ENCODE results near the gene MAP3K6.

MAP3K6 gene

DNA sequence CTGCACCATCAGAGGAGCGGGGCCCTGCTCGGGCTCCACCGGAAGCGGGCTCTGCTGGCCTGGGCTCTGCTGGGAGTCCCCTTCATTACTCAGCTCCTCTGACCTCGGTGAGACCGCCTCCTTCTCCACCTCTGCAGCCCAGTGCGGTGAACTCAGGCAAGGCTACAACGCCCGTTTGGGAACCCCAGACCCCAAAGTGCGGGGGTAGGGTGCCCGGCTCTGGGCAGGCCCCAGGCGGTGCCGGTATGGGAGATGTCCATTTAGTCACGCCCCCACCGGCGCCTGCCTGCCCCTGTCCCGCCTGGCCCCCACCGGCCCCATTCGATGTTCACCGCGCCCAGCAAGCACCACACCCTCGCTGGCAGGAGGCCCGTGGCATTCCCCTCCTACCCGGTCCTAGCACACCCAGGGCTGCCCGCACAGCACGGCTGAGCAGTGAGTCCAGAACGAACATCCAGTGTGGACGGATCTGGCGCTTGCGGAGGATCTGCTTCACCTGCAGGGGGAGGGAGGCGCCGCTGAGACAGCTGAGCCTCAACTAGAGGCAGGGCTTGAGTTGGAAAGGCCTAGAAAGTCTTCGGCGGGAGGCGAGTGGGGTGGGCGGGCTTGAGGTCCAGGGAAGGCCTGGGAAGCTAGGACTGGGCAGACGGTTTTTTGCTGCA, 10.0 kb downstream of the MAP3K6 start:
- Histone ChIP-seq H3K9me3 (ENCODE audit: control insufficient read depth, insufficient read depth, low read length) (no peaks in the 10 kb centered on the region), H3K36me3 (ENCODE audit: control insufficient read depth, insufficient read depth, low read length) (no peaks in the 10 kb centered on the region), H3K4me3 (ENCODE audit: low read depth, low read length) (no peak overlapping the region), H3K4me1 (ENCODE audit: control insufficient read depth, insufficient read depth, low read length) (peaks cover 3% of the 10 kb centered on the region), H3K27me3 (ENCODE audit: control insufficient read depth, insufficient read depth, low read length) (peaks cover 40% of the 10 kb centered on the region), H3K9ac (ENCODE audit: low read depth, low read length) (no peak overlapping the region)

DNA sequence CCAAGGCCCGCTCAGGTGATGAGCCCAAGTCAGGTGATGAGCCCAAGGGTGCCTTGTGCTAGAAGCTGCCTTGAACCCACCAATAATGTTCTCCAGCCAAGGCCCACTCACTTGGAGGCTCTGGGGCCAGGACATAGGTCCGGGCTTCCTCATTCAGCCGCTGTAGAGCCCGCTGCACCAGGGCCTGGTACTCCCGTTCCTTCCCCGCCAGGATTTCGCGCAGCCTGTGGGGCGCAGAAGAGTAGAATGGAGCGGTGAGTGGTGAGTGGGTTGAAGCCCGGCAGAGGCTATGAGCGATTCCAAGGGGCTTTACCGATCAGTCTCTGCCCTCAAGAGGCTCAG, 10.5 kb downstream of the MAP3K6 start:
- H3K36me3 ChIP-seq (ENCODE audit: control insufficient read depth, insufficient read depth, low read length), result no peaks in the 10 kb centered on the region
- no peak overlapping the region for H3K9ac ChIP-seq (ENCODE audit: low read depth, low read length)
- H3K27me3 ChIP-seq (ENCODE audit: control insufficient read depth, insufficient read depth, low read length), result peaks cover 35% of the 10 kb centered on the region
- no peaks in the 10 kb centered on the region for H3K9me3 ChIP-seq (ENCODE audit: control insufficient read depth, insufficient read depth, low read length)
- peaks cover 3% of the 10 kb centered on the region for H3K4me1 ChIP-seq (ENCODE audit: control insufficient read depth, insufficient read depth, low read length)
- no peak overlapping the region for H3K4me3 ChIP-seq (ENCODE audit: low read depth, low read length)

DNA sequence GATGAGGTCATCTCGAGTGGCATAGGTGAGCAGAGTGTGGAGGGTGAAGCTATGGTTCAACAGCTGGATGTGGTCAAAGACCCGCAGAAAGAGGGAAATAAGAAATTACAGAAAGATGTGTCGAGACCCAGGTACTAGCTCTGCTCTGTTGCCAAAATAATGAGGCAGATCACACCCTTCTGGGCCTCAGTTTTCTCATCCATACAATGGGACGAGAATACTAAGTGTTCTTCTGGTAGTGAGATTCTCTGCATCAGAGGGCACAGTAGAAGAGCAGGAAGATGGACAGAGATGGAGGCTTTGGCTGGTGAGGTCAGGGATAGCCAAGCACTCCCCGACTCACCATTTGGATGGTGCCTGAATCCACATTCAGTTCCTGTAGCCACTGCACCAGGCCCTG, 11.1 kb downstream of the MAP3K6 start:
- Histone ChIP-seq H3K9ac (ENCODE audit: low read depth, low read length) (no peak overlapping the region), H3K4me3 (ENCODE audit: low read depth, low read length) (no peak overlapping the region), H3K9me3 (ENCODE audit: control insufficient read depth, insufficient read depth, low read length) (no peaks in the 10 kb centered on the region), H3K27me3 (ENCODE audit: control insufficient read depth, insufficient read depth, low read length) (peaks cover 29% of the 10 kb centered on the region), H3K36me3 (ENCODE audit: control insufficient read depth, insufficient read depth, low read length) (no peaks in the 10 kb centered on the region), H3K4me1 (ENCODE audit: control insufficient read depth, insufficient read depth, low read length) (peaks cover 3% of the 10 kb centered on the region)

DNA sequence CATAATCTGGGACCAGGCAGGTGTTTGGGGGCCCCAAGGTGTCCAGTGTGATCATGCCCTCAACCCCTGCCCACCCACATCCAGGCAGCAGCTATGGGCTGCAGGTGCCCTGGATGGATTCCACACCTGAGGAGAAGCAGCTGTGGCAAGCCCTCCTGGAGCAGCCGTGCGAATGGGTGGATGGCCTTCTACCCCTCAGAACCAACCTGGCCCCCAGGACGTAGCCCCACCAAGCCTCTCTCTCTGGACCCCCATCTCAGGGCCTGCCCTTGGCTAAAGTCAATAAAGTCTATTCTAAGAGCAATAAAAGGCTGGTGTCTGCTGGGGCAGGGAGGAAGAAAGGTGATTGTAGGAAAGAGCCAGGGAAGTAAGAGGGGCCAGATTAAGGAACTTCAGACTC, 13.1 kb downstream of the MAP3K6 start:
- H3K27me3 ChIP-seq (ENCODE audit: control insufficient read depth, insufficient read depth, low read length), result peaks cover 17% of the 10 kb centered on the region
- no peaks in the 10 kb centered on the region for H3K36me3 ChIP-seq (ENCODE audit: control insufficient read depth, insufficient read depth, low read length)
- no peak overlapping the region for H3K4me3 ChIP-seq (ENCODE audit: low read depth, low read length)
- H3K9me3 ChIP-seq (ENCODE audit: control insufficient read depth, insufficient read depth, low read length), result no peaks in the 10 kb centered on the region
- H3K9ac ChIP-seq (ENCODE audit: low read depth, low read length), result no peak overlapping the region
- H3K4me1 ChIP-seq (ENCODE audit: control insufficient read depth, insufficient read depth, low read length), result peaks cover 5% of the 10 kb centered on the region

DNA sequence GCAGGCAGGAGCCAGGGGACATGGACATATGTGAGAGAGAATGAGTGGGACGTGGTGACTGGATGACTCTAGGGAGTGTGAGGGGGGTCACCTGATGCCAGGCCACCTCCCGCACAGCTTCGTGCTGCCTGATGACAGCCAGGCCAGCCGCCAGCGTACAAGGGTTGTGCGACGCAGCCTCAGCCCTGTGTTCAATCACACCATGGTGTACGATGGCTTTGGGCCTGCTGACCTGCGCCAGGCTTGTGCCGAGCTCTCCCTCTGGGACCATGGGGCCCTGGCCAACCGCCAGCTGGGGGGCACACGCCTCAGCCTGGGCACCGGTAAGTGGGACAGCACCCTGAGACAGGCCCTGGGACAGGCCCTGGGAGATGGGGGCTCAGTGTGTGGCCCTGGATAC, 13.6 kb downstream of the MAP3K6 start:
- no peaks in the 10 kb centered on the region for H3K36me3 ChIP-seq (ENCODE audit: control insufficient read depth, insufficient read depth, low read length)
- peaks cover 5% of the 10 kb centered on the region for H3K4me1 ChIP-seq (ENCODE audit: control insufficient read depth, insufficient read depth, low read length)
- H3K4me3 ChIP-seq (ENCODE audit: low read depth, low read length), result no peak overlapping the region
- H3K27me3 ChIP-seq (ENCODE audit: control insufficient read depth, insufficient read depth, low read length), result peaks cover 12% of the 10 kb centered on the region
- no peaks in the 10 kb centered on the region for H3K9me3 ChIP-seq (ENCODE audit: control insufficient read depth, insufficient read depth, low read length)
- H3K9ac ChIP-seq (ENCODE audit: low read depth, low read length), result no peak overlapping the region

DNA sequence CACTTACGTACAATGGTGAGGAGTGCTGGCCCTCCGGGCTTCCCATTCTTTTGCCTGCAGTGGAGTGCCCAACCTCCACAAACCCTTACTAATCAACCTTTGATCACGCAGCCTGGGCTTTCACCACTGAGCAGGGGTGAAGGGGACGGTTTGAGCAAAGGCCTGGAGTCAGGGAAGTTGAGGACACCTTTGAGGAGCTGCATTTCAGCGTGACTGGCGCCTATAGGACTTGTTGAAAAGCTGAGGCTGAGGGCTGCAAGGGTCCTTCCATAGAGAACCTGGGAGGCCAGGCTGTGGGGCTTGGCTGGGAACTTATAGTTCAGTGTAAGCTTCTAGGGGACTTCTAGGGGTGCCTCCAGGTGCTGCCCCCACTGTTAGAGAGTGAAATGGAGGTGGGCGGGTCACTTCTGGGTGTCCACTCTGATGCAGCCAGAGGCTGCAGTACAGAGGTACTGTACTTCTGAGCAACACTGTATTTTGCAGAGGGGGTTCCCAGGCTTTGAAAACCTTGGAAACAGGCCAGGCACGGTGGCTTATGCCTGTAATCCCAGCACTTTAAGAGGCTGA, 15.1 kb downstream of the MAP3K6 start:
- peak overlapping the region; percentile 71 for H3K4me3 ChIP-seq (ENCODE audit: low read depth, low read length)
- H3K36me3 ChIP-seq (ENCODE audit: control insufficient read depth, insufficient read depth, low read length), result peaks cover 2% of the 10 kb centered on the region
- peaks cover 6% of the 10 kb centered on the region for H3K27me3 ChIP-seq (ENCODE audit: control insufficient read depth, insufficient read depth, low read length)
- no peaks in the 10 kb centered on the region for H3K9me3 ChIP-seq (ENCODE audit: control insufficient read depth, insufficient read depth, low read length)
- peaks cover 6% of the 10 kb centered on the region for H3K4me1 ChIP-seq (ENCODE audit: control insufficient read depth, insufficient read depth, low read length)
- H3K9ac ChIP-seq (ENCODE audit: low read depth, low read length), result peak overlapping the region; percentile 76

DNA sequence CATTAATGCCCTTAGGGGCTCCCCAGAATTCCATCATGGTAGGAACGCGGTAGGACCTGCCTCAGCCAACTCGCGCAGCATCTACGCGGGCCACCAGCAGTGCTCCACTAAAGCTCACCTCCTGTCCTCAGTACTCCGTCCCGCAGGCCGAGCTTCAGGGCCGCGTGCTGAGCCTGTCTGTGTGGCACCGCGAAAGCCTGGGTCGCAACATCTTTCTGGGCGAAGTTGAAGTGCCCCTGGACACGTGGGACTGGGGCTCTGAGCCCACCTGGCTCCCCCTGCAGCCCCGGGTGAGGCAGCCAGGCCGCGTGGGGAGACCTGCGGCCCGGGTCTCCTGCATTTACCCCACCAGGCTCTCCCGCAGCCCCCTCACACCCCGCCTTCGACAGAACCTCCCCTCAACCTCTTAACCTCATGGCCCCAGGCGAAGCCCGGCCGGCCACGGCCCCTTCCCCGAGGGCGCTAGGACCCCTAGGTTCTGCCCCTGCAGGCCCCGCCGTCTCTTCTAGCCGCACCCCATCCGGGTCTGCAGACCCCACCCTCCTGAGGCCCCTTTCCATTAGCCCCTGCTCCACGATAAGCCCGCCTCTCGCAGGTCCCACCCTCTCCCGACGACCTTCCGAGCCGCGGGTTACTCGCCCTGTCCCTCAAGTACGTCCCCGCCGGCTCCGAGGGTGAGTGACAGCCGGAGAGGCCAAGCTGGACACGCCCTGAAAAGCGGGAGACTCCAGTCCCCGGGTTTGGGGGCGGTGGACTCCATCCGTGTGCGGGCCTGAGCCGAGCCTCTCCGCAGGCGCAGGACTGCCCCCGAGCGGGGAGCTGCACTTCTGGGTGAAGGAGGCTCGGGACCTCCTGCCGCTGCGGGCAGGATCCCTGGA, 15.9 kb downstream of the MAP3K6 start:
- H3K9me3 ChIP-seq (ENCODE audit: control insufficient read depth, insufficient read depth, low read length), result no peaks in the 10 kb centered on the region
- H3K36me3 ChIP-seq (ENCODE audit: control insufficient read depth, insufficient read depth, low read length), result peaks cover 2% of the 10 kb centered on the region
- H3K27me3 ChIP-seq (ENCODE audit: control insufficient read depth, insufficient read depth, low read length), result peaks cover 6% of the 10 kb centered on the region
- peak overlapping the region; percentile 71 for H3K4me3 ChIP-seq (ENCODE audit: low read depth, low read length)
- peak overlapping the region; percentile 76 for H3K9ac ChIP-seq (ENCODE audit: low read depth, low read length)
- H3K4me1 ChIP-seq (ENCODE audit: control insufficient read depth, insufficient read depth, low read length), result peaks cover 6% of the 10 kb centered on the region

DNA sequence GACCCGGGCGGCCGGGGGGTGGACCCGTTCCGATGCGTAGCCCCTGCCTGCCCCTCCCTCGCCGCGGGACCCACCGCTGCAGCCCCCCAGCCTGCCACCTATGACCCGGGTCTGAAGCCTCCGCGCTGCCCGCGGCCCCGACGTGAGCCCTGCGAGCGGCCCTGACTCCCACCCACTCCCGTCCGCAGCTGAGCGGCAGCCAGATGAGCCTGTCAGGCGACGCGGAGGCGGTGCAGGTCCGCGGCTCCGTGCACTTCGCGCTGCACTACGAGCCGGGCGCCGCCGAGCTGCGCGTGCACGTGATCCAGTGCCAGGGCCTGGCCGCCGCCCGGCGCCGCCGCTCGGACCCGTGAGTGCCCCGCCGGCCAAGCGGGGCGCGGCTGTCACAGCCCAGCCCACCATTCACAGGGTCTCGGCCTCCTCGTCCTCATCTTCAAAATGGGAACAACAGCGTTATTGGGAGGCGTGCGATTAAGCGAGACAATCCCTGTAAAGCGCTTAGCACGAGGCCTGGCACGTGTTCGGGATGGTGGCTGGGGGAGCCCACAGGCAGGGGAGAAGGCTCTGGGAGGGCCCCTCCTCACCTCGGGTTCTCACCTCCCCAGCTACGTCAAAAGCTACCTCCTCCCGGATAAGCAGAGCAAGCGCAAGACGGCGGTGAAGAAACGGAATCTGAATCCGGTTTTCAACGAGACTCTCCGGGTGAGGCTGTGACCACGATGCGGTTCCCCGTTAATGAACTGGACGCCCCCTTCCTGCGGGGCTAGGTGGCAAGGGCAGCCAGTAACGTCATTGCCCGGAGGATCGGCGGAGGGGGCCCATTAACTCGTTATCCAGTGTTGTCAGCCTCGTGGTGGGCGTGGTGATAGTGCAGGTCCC, 16.7 kb downstream of the MAP3K6 start:
- H3K4me3 ChIP-seq (ENCODE audit: low read depth, low read length), result peak overlapping the region; percentile 71
- peaks cover 2% of the 10 kb centered on the region for H3K36me3 ChIP-seq (ENCODE audit: control insufficient read depth, insufficient read depth, low read length)
- peaks cover 6% of the 10 kb centered on the region for H3K4me1 ChIP-seq (ENCODE audit: control insufficient read depth, insufficient read depth, low read length)
- H3K9ac ChIP-seq (ENCODE audit: low read depth, low read length), result peak overlapping the region; percentile 47
- no peaks in the 10 kb centered on the region for H3K9me3 ChIP-seq (ENCODE audit: control insufficient read depth, insufficient read depth, low read length)
- peaks cover 6% of the 10 kb centered on the region for H3K27me3 ChIP-seq (ENCODE audit: control insufficient read depth, insufficient read depth, low read length)

DNA sequence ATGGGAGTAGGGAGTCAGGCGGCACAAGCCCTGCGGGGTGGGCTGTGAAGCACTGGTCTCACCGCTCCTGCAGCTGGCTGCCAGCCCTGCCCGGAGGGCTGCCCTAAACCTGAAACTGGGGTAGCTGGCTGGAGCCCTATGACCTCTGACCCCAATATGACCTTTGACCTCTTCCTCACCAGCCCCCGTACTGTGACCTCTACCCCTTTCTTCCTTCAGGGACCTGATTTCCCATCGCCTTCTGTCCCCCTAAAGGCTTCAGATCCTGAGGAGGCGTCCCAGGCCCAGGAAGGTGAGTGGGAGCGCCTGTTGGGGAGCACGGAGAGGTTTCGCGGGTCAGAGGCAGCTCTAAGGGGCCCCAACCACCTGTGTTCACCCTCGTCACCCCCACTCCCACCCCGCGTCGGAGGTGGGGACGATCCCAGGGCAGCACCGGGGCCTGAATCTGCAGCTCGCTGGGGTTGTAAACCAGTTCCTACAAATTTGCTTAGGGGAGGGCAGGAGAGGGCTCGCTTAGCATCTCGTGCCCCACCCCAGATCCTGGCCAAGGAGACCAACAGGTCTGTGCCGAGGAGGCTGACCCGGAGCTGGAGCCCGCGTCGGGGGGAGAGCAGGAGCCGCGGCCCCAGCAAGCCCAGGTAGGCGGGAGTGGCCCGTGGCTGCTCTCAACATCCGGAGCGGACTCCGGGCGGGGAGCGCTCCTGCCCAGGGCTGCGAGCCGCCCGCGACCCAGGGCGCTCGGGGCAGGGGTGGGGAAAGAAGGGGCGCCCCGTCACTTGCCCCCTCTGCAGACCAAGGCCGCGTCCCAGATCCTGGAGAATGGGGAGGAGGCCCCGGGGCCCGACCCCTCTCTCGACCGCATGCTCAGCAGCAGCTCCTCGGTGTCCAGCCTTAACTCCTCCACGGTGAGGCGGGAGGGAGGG, 17.6 kb downstream of the MAP3K6 start:
- peak overlapping the region; percentile 60 for H3K9ac ChIP-seq (ENCODE audit: low read depth, low read length)
- peaks cover 4% of the 10 kb centered on the region for H3K36me3 ChIP-seq (ENCODE audit: control insufficient read depth, insufficient read depth, low read length)
- H3K4me3 ChIP-seq (ENCODE audit: low read depth, low read length), result peak overlapping the region; percentile 71

DNA sequence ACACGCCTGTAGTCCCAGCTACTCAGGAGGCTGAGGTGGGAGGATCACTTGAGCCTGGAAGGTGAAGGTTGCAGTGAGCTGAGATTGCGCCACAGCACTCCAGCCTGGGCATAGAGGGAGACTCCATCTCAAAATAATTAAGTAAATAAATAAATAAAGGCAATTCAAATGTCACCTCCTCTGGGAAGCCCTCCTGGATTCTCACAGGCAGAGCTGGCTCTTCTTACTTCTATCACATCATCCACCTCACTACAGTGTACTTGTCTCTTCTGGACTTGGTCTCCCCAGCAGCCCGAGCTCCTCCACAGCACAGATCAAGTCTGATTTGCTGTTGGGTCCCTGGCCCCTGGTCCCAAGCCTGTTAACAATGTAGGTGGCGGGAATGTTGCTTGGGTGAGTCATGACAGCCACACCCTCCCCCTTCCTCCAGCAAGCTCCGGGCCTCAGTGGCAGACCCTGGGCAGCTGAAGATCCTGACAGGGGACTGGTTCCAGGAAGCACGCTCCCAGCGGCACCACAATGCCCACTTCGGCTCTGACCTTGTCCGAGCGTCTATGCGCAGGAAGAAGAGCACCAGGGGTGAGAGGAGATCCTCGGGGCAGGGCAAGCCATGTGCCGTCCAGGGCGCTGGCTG, 19.7 kb downstream of the MAP3K6 start:
- Histone ChIP-seq H3K36me3 (ENCODE audit: control insufficient read depth, insufficient read depth, low read length) (peaks cover 4% of the 10 kb centered on the region), H3K9ac (ENCODE audit: low read depth, low read length) (no peak overlapping the region), H3K9me3 (ENCODE audit: control insufficient read depth, insufficient read depth, low read length) (no peaks in the 10 kb centered on the region), H3K4me1 (ENCODE audit: control insufficient read depth, insufficient read depth, low read length) (peaks cover 10% of the 10 kb centered on the region), H3K27me3 (ENCODE audit: control insufficient read depth, insufficient read depth, low read length) (peaks cover 6% of the 10 kb centered on the region), H3K4me3 (ENCODE audit: low read depth, low read length) (no peak overlapping the region)

More for the DNA sequence above, 17.6 kb downstream of the MAP3K6 start:
- Histone ChIP-seq H3K4me1 (ENCODE audit: control insufficient read depth, insufficient read depth, low read length) (peaks cover 6% of the 10 kb centered on the region), H3K9me3 (ENCODE audit: control insufficient read depth, insufficient read depth, low read length) (no peaks in the 10 kb centered on the region), H3K27me3 (ENCODE audit: control insufficient read depth, insufficient read depth, low read length) (peaks cover 6% of the 10 kb centered on the region)
